ENCODE results near the gene BST1. TPM values are rescaled to one million over a fixed set of nuclear protein-coding genes. Genes with fewer than 3 reads are reported as not detected.

The BST1 gene
- total and polyA plus RNA-seq, 2 donors (not counting 3 experiments of a cell fraction or from before 2014, with no cell fraction given) = 10.7 to 14.0 TPM

GRCh38 chr4:15684498-15684897 lies 18.4 kb upstream of the BST1 start:
- FAIRE-seq = no peak
- no peak for DNase-seq (ENCODE audit: low read depth, low spot score)
- H3K4me3 ChIP-seq (replicated peaks in 1 of 3; ENCODE audit: insufficient read depth in 1 of 3, low read depth in 1 of 3, low read length in 3 of 3) = no peak overlapping the region
- H3K9me3 ChIP-seq (replicated peaks; ENCODE audit: control insufficient read depth, insufficient read depth, low read length) = no peaks in the 10 kb centered on the region
- H4K20me1 ChIP-seq (replicated peaks; ENCODE audit: control insufficient read depth, extremely low read depth, insufficient read depth, low read length) = no peaks in the 10 kb centered on the region
- peaks cover 49% of the 10 kb centered on the region for H3K79me2 ChIP-seq (ENCODE audit: control insufficient read depth, insufficient read depth, low read length)
- ChIA-PET POLR2A (no interaction called here), CTCF (no interaction called here)
- H2AFZ ChIP-seq (ENCODE audit: low read depth, low read length) = no peak overlapping the region
- no peaks in the 10 kb centered on the region for H3K27me3 ChIP-seq (ENCODE audit: control insufficient read depth in 2 of 2, insufficient read depth in 2 of 2, low read length in 2 of 2)
- dilution Hi-C loops (cut with MboI; ENCODE audit: extremely low pct_ligation_motif_present, low sequenced_read_pairs) = no loop called here
- H3K27ac ChIP-seq (ENCODE audit: insufficient read depth, low read depth, low read length) = no peak overlapping the region
- intact Hi-C loops (cut with micrococcal nuclease) = no loop called here
- H3K4me2 ChIP-seq (ENCODE audit: insufficient read depth, low read length) = peak overlapping the region; percentile 12
- no TSS peak for BruUV-seq (replicated peaks)
- no peaks in the 10 kb centered on the region for H3K9me1 ChIP-seq (replicated peaks; ENCODE audit: control insufficient read depth, extremely low read depth, insufficient read depth, low read length)
- no peak for TF ChIP-seq CTCF (IDR thresholded peaks at IDR 0.05; ENCODE audit: extremely low read depth in 1 of 2, insufficient read depth in 1 of 2, low read depth in 1 of 2, low read length in 2 of 2)
- no peak for TF ChIP-seq JUN (IDR thresholded peaks at IDR 0.05; ENCODE audit: borderline replicate concordance, insufficient read depth, insufficient read length, low read depth)
- no peak for TF ChIP-seq GATA2 (IDR thresholded peaks at IDR 0.05; ENCODE audit: insufficient read depth, insufficient read length, low read depth, low read length)
- TF ChIP-seq FOS (IDR thresholded peaks at IDR 0.05; ENCODE audit: borderline replicate concordance, insufficient read depth, low read length) = no peak
- H3K36me3 ChIP-seq (ENCODE audit: control insufficient read depth in 2 of 2, extremely low read depth in 1 of 2, insufficient read depth in 2 of 2, low read length in 2 of 2) = peaks cover 0 to 6% of the 10 kb centered on the region in 2 experiments
- H3K9ac ChIP-seq (replicated peaks; ENCODE audit: extremely low read depth, insufficient read depth, low read length) = no peak overlapping the region
- peaks cover 28% of the 10 kb centered on the region for H3K4me1 ChIP-seq (ENCODE audit: control insufficient read depth, extremely low read depth, insufficient read depth, low read length)

GRCh38 chr4:15688051-15688450 lies 14.8 kb upstream of the BST1 start:
- H3K9me1 ChIP-seq (replicated peaks; ENCODE audit: control insufficient read depth, extremely low read depth, insufficient read depth, low read length) = no peaks in the 10 kb centered on the region
- dilution Hi-C loops (cut with MboI; ENCODE audit: extremely low pct_ligation_motif_present, low sequenced_read_pairs) (no loop called here), intact Hi-C loops (cut with micrococcal nuclease) (no loop called here)
- no peaks in the 10 kb centered on the region for H3K9me3 ChIP-seq (replicated peaks; ENCODE audit: control insufficient read depth, insufficient read depth, low read length)
- DNase-seq (ENCODE audit: low read depth, low spot score) = no peak
- FAIRE-seq = no peak
- no TSS peak for BruUV-seq (replicated peaks)
- no peak overlapping the region for H3K4me2 ChIP-seq (ENCODE audit: insufficient read depth, low read length)
- H3K9ac ChIP-seq (replicated peaks; ENCODE audit: extremely low read depth, insufficient read depth, low read length) = no peak overlapping the region
- ChIA-PET POLR2A (no interaction called here), CTCF (interaction anchor here (1.1 to 1.9 kb wide), 3 partner anchors 31 to 209 kb away, joined by 3 to 4 read pairs (median 4); no protein-coding TSS in a partner anchor)
- TF ChIP-seq MYC (IDR thresholded peaks at IDR 0.05; ENCODE audit: low read depth, low read length) = no peak
- TF ChIP-seq EZH2 (IDR thresholded peaks at IDR 0.05; ENCODE audit: borderline replicate concordance, low read depth, low read length, severe bottlenecking) = no peak
- TF ChIP-seq POLR2AphosphoS5 (IDR thresholded peaks at IDR 0.05; ENCODE audit: insufficient read depth, low read depth, low read length) = no peak
- no peak for TF ChIP-seq FOS (IDR thresholded peaks at IDR 0.05; ENCODE audit: borderline replicate concordance, insufficient read depth, low read length)
- no peak for TF ChIP-seq MAX (IDR thresholded peaks at IDR 0.05; ENCODE audit: insufficient read depth, insufficient read length)
- no peak for TF ChIP-seq JUN (IDR thresholded peaks at IDR 0.05; ENCODE audit: borderline replicate concordance, insufficient read depth, insufficient read length, low read depth)
- no peak for TF ChIP-seq GATA2 (IDR thresholded peaks at IDR 0.05; ENCODE audit: insufficient read depth, insufficient read length, low read depth, low read length)
- no peak for TF ChIP-seq CTCF (IDR thresholded peaks at IDR 0.05; ENCODE audit: extremely low read depth in 1 of 2, insufficient read depth in 1 of 2, low read depth in 1 of 2, low read length in 2 of 2)
- TF ChIP-seq POLR2A (IDR thresholded peaks at IDR 0.05; ENCODE audit: low read depth, low read length) = no peak
- peaks cover 0 to 6% of the 10 kb centered on the region in 2 experiments for H3K36me3 ChIP-seq (ENCODE audit: control insufficient read depth in 2 of 2, extremely low read depth in 1 of 2, insufficient read depth in 2 of 2, low read length in 2 of 2)
- peaks cover 19% of the 10 kb centered on the region for H3K79me2 ChIP-seq (ENCODE audit: control insufficient read depth, insufficient read depth, low read length)
- no peak overlapping the region for H2AFZ ChIP-seq (ENCODE audit: low read depth, low read length)
- H4K20me1 ChIP-seq (replicated peaks; ENCODE audit: control insufficient read depth, extremely low read depth, insufficient read depth, low read length) = no peaks in the 10 kb centered on the region
- H3K4me1 ChIP-seq (ENCODE audit: control insufficient read depth, extremely low read depth, insufficient read depth, low read length) = peaks cover 39% of the 10 kb centered on the region
- no peak overlapping the region for H3K27ac ChIP-seq (ENCODE audit: insufficient read depth, low read depth, low read length)
- H3K4me3 ChIP-seq (replicated peaks in 1 of 3; ENCODE audit: insufficient read depth in 1 of 3, low read depth in 1 of 3, low read length in 3 of 3) = no peak overlapping the region
- no peaks in the 10 kb centered on the region for H3K27me3 ChIP-seq (ENCODE audit: control insufficient read depth in 2 of 2, insufficient read depth in 2 of 2, low read length in 2 of 2)
